ENCODE results near the gene B4GALT3.

The B4GALT3 gene

DNA sequence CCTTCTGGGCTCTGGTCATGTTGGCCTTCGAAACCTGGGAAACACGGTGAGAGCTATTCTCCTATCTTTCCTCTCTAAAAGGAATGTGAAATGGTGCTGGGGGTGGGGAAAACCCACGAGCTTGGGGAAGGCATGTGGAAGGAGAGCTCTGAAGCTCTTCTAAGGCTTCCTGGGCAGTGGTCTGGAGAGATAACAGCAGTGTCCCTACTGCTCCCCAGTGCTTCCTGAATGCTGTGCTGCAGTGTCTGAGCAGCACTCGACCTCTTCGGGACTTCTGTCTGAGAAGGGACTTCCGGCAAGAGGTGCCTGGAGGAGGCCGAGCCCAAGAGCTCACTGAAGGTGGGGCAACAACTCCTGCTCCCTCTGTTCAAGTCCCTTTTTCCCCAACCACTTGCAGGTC lies 15.3 kb downstream of the B4GALT3 start:
- Histone ChIP-seq H3K27ac (no peak overlapping the region), H3K4me3 (no peak overlapping the region)
- TF ChIP-seq, protein P1, sequence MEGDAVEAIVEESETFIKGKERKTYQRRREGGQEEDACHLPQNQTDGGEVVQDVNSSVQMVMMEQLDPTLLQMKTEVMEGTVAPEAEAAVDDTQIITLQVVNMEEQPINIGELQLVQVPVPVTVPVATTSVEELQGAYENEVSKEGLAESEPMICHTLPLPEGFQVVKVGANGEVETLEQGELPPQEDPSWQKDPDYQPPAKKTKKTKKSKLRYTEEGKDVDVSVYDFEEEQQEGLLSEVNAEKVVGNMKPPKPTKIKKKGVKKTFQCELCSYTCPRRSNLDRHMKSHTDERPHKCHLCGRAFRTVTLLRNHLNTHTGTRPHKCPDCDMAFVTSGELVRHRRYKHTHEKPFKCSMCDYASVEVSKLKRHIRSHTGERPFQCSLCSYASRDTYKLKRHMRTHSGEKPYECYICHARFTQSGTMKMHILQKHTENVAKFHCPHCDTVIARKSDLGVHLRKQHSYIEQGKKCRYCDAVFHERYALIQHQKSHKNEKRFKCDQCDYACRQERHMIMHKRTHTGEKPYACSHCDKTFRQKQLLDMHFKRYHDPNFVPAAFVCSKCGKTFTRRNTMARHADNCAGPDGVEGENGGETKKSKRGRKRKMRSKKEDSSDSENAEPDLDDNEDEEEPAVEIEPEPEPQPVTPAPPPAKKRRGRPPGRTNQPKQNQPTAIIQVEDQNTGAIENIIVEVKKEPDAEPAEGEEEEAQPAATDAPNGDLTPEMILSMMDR (IDR thresholded peaks at IDR 0.05), result no peak
- DNase-seq (ENCODE audit: low spot score), result no peak

DNA sequence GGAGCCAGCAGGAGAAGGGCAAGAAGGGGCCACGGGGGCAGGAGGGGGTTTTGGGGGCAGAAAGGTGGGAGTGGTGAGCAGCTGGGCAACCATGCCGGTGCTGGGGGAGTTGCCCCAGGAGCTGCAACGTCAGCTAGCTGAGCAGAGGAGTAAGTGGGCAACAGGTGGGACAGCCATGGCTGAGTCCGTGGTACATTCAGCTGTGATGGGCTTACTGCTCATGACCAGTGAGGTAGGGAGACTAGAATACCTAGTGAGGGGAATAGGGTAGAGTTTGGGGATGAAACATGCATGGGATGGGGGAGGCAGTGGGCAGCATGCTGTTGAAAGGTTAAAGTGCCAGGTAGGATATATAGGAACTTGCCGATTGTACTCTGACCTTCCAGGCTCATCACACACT lies 15.7 kb downstream of the B4GALT3 start:
- no peak for DNase-seq (ENCODE audit: low spot score)
- no peak overlapping the region for H3K27ac ChIP-seq
- TF ChIP-seq, protein P1 (IDR thresholded peaks at IDR 0.05), result no peak
- no peak overlapping the region for H3K4me3 ChIP-seq

DNA sequence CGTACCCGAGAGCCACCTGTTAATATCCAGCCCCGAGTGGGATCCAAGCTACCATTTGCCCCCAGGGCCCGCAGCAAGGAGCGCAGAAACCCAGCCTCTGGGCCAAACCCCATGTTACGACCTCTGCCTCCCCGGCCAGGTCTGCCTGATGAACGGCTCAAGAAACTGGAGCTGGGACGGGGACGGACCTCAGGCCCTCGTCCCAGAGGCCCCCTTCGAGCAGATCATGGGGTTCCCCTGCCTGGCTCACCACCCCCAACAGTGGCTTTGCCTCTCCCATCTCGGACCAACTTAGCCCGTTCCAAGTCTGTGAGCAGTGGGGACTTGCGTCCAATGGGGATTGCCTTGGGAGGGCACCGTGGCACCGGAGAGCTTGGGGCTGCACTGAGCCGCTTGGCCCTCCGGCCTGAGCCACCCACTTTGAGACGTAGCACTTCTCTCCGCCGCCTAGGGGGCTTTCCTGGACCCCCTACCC lies 16.6 kb downstream of the B4GALT3 start:
- no peak for DNase-seq (ENCODE audit: low spot score)
- H3K4me3 ChIP-seq, result no peak overlapping the region
- TF ChIP-seq, protein P1 (IDR thresholded peaks at IDR 0.05), result no peak
- H3K27ac ChIP-seq, result peak overlapping the region in 1 of 2 donors; percentile 88

DNA sequence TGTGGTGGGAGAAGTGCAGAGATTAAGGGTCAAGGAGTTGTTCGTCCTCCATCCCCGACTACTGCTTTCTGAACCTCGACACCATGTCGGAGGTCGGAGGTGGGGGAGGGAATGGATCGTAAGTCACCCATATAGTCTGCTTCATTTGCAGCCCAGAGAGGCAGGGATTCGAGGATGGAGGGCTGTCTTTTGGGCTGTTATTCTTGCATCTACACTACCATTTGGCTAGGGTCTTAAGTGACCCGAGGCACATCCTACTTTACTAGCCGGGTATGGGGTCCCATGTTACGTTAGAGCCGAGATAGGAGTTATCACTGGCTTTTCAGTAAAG lies 17.4 kb downstream of the B4GALT3 start:
- H3K27ac ChIP-seq, result peak overlapping the region; percentile 80 to 88
- DNase-seq (ENCODE audit: low spot score), result no peak
- TF ChIP-seq, protein P1 (IDR thresholded peaks at IDR 0.05), result no peak
- peak overlapping the region; percentile 93 for H3K4me3 ChIP-seq

DNA sequence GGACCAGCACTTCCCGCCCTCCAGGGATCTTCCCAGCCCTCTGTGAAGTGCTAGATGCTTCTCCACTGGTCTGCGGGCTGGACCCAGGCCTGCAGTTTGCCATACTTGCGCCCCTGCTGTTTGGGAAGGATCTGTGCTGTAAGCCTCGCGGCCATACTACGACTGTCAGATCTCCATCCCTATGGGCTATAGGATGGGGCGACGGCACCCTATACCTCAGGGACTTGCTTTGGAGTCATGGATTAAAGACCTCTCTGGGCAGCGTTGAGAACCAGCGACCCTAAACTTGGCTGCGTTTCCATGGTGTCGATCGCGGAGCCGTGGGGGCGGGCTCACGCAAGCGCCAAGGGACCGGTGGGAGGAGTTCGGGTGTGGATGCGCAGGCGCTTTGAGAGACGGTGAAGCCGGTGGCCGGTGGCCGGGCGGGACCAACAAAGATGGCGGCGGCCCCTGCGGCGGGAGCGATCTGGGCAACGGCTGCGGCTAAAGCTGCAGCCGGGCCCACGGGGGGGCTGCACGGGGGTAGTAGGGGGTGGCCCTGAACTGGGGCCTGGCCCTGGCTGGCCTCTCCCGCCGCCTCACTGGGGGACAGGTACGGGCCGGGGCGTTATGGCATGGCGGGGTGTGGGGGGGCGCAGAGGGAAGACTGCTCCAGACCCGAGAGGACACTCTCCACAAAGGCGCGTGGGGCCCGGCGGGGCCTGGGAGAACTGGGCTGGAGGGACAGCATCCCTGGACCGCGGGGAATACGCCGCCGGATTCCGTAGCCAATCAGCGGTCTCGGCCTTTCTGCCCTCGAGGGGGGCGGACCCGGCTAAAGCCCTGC lies 18.0 kb downstream of the B4GALT3 start, which contains the start of gene USP21:
Gene USP21 (plus strand): TSS at position 414 of the 826 bp plus-strand sequence. CDS start 1,141 bp downstream, outside the sequence.
- peak; percentile 94 for DNase-seq (ENCODE audit: low spot score)
- peak within 1 kb of the TSS; percentile 93 for H3K4me3 ChIP-seq
- H3K27ac ChIP-seq, result peak within 1 kb of the TSS; percentile 80 to 88
- TF ChIP-seq, protein P1 (IDR thresholded peaks at IDR 0.05), result no peak

DNA sequence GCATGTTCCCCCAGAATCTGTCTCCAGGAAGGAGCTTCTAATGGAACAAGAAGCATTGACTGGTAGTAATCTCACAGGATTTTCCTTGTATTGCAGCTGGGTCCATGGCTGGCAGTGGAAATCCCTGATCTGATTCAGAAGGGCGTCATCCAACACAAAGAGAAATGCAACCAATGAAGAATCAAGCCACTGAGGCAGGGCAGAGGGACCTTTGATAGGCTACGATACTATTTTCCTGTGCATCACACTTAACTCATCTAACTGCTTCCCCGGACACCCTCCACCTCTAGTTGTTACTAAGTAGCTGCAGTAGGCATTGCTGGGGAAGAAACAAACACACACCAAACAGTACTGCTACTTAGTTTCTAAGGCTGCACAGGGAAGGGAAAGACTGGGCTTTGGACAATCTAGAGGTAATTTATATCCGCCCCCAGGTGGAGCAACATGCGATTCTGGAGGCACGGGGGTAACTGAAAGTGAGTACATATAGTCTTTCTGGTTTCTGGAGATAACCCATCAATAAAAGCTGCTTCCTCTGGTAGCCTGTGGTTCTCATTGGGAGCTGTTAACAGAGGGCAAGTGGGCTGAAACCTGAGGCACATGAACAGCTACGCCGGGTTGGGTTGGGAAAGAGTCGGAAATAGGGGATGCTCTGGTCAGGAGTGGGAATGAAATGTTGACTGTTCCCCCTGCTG lies 18.8 kb downstream of the B4GALT3 start:
- Histone ChIP-seq H3K4me3 (peak overlapping the region; percentile 93), H3K27ac (peak overlapping the region; percentile 80 to 88)
- no peak for DNase-seq (ENCODE audit: low spot score)
- TF ChIP-seq, protein P1 (IDR thresholded peaks at IDR 0.05), result no peak
